ENCODE results near the gene ERN1.

ERN1 gene

GRCh38 chr17:64110379-64111152 lies 19.4 kb downstream of the ERN1 start:
- DNase-seq (ENCODE audit: low read depth): no peak

GRCh38 chr17:64109400-64109799 lies 20.5 kb downstream of the ERN1 start:
- no peak for DNase-seq (ENCODE audit: low read depth)

- no peak for DNase-seq (ENCODE audit: low read depth)
Observed at GRCh38 chr17:64107500-64108236, 22.3 kb downstream of the ERN1 start.

GRCh38 chr17:64106918-64107317 lies 23.0 kb downstream of the ERN1 start:
- DNase-seq (ENCODE audit: low read depth): no peak

GRCh38 chr17:64103391-64104364 lies 26.3 kb downstream of the ERN1 start:
- DNase-seq (ENCODE audit: low read depth): no peak

GRCh38 chr17:64102627-64103390 lies 27.1 kb downstream of the ERN1 start:
- DNase-seq (ENCODE audit: low read depth): no peak

GRCh38 chr17:64099543-64099942 lies 30.4 kb downstream of the ERN1 start:
- no peak for DNase-seq (ENCODE audit: low read depth)

GRCh38 chr17:64097196-64097936 lies 32.6 kb downstream of the ERN1 start:
- no peak for DNase-seq (ENCODE audit: low read depth)

- no peak for DNase-seq (ENCODE audit: low read depth)
Observed at GRCh38 chr17:64096037-64096436, 33.9 kb downstream of the ERN1 start.

- DNase-seq (ENCODE audit: low read depth): no peak
Observed at GRCh38 chr17:64095144-64095882, 34.6 kb downstream of the ERN1 start.

GRCh38 chr17:64094412-64094811 lies 35.5 kb downstream of the ERN1 start:
- DNase-seq (ENCODE audit: low read depth): no peak

- no peak for DNase-seq (ENCODE audit: low read depth)
Observed at GRCh38 chr17:64092952-64093451, 36.9 kb downstream of the ERN1 start.

GRCh38 chr17:64092113-64092512 lies 37.8 kb downstream of the ERN1 start:
- DNase-seq (ENCODE audit: low read depth): no peak

GRCh38 chr17:64091571-64091970 lies 38.4 kb downstream of the ERN1 start:
- no peak for DNase-seq (ENCODE audit: low read depth)

- no peak for DNase-seq (ENCODE audit: low read depth)
Observed at GRCh38 chr17:64091116-64091515, 38.8 kb downstream of the ERN1 start.

- DNase-seq (ENCODE audit: low read depth): no peak
Observed at GRCh38 chr17:64090144-64090543, 39.8 kb downstream of the ERN1 start.

- no peak for DNase-seq (ENCODE audit: low read depth)
Observed at GRCh38 chr17:64087252-64088005, 42.5 kb downstream of the ERN1 start.

- DNase-seq (ENCODE audit: low read depth): no peak
Observed at GRCh38 chr17:64085650-64086005, 44.3 kb downstream of the ERN1 start.

- DNase-seq (ENCODE audit: low read depth): no peak
Observed at GRCh38 chr17:64084940-64085649, 44.8 kb downstream of the ERN1 start.

Measured in HS-27A (cell line).